ENCODE measurements around the gene RLN3. TPM values are rescaled to one million over a fixed set of nuclear protein-coding genes. Genes with fewer than 3 reads are reported as not detected.

The RLN3 gene
- total and polyA plus RNA-seq, 10 donors = 0.35 TPM; not detected in 9

- H3K27ac ChIP-seq = peak overlapping the region; percentile 49 to 92 (median 89)
- TF ChIP-seq POLR2A (IDR thresholded peaks at IDR 0.05) = no peak
- peak in 7 of 11 experiments; percentile 2 to 68 (median 34) for TF ChIP-seq CTCF (IDR thresholded peaks at IDR 0.05 in 8 of 11, conservative IDR thresholded peaks at IDR 0.05 in 3 of 11)
- TF ChIP-seq POLR2AphosphoS5 (IDR thresholded peaks at IDR 0.05) = peak; percentile 38 to 73 (median 64)
- H3K27me3 ChIP-seq (replicated peaks in 1 of 7) = peaks cover 0 to 29% (median 0%) of the 10 kb centered on the region in 7 donors
- H3K4me3 ChIP-seq = peak overlapping the region; percentile 54 to 75 (median 60)
- H3K9me3 ChIP-seq = no peaks in the 10 kb centered on the region
- DNase-seq = peak; percentile 95
- H3K4me1 ChIP-seq = peaks cover 31 to 63% (median 46%) of the 10 kb centered on the region in 6 donors
- H3K36me3 ChIP-seq = no peaks in the 10 kb centered on the region
- intact Hi-C loops (cut with DNase I; ENCODE audit: low total_unique reads) = loop anchor here (5.0 kb wide), 1 partner anchor 191 kb away; no protein-coding TSS in a partner anchor
- 0 to 1% (median 0%) methylated on average over 27 to 106 of the region's 106 CpGs for WGBS, 5 donors
Measured at GRCh38 chr19:14073261-14073924, 45.4 kb downstream of the RLN3 start.

GRCh38 chr19:14073925-14074838 lies 46.2 kb downstream of the RLN3 start:
- H3K9me3 ChIP-seq = no peaks in the 10 kb centered on the region
- peak overlapping the region; percentile 54 to 75 (median 60) for H3K4me3 ChIP-seq
- H3K36me3 ChIP-seq = no peaks in the 10 kb centered on the region
- peaks cover 0 to 29% (median 0%) of the 10 kb centered on the region in 7 donors for H3K27me3 ChIP-seq (replicated peaks in 1 of 7)
- no peak for TF ChIP-seq POLR2AphosphoS5 (IDR thresholded peaks at IDR 0.05)
- no peak for TF ChIP-seq CTCF (IDR thresholded peaks at IDR 0.05 in 8 of 11, conservative IDR thresholded peaks at IDR 0.05 in 3 of 11)
- no peak for TF ChIP-seq POLR2A (IDR thresholded peaks at IDR 0.05)
- peak overlapping the region; percentile 49 to 92 (median 89) for H3K27ac ChIP-seq
- intact Hi-C loops (cut with DNase I; ENCODE audit: low total_unique reads) = loop anchor here (5.0 kb wide), 1 partner anchor 192 kb away; no protein-coding TSS in a partner anchor
- H3K4me1 ChIP-seq = peaks cover 31 to 71% (median 50%) of the 10 kb centered on the region in 6 donors
- WGBS, 5 donors = 1 to 3% (median 2%) methylated on average over 35 to 44 of the region's 44 CpGs
- peak; percentile 84 for DNase-seq

GRCh38 chr19:14078411-14078810 lies 50.5 kb downstream of the RLN3 start:
- Histone ChIP-seq H3K36me3 (no peaks in the 10 kb centered on the region), H3K4me3 (no peak overlapping the region), H3K4me1 (peaks cover 26 to 89% (median 55%) of the 10 kb centered on the region in 6 donors), H3K9me3 (no peaks in the 10 kb centered on the region), H3K27me3 (replicated peaks in 1 of 7) (peaks cover 0 to 10% (median 0%) of the 10 kb centered on the region in 7 donors), H3K27ac (peak overlapping the region in 4 of 8 donors; percentile 49 to 90 (median 56))
- intact Hi-C loops (cut with DNase I; ENCODE audit: low total_unique reads) = no loop called here
- 34 to 57% (median 44%) methylated on average over 2 of the region's 2 CpGs for WGBS, 5 donors
- DNase-seq = no peak
- TF ChIP-seq POLR2A (IDR thresholded peaks at IDR 0.05) (no peak), CTCF (IDR thresholded peaks at IDR 0.05 in 8 of 11, conservative IDR thresholded peaks at IDR 0.05 in 3 of 11) (no peak)

Other genes with a start within 250 kb of the RLN3 start
- gene ZSWIM4, start 232.7 kb upstream of the RLN3 start, total RNA-seq = 10 to 100 TPM in 3 of 7 donors, 1 to 10 TPM in 4; 6.2 to 14.8 (median 9.4) TPM
- gene ZSWIM4, start 232.7 kb upstream of the RLN3 start, polyA plus RNA-seq = 1 to 10 TPM; 1.5 to 4.7 (median 1.7) TPM
- gene NANOS3, start 151.0 kb upstream of the RLN3 start, total RNA-seq = not detected
- gene NANOS3, start 151.0 kb upstream of the RLN3 start, polyA plus RNA-seq = under 1 TPM; 0.42 to 0.99 (median 0.52) TPM
- gene BRME1, start 122.0 kb upstream of the RLN3 start, total RNA-seq = 1 to 10 TPM in 6 of 7 donors, under 1 TPM in 1; 0.97 to 3.5 (median 2.1) TPM
- 1 to 10 TPM; 1.3 to 3.8 (median 2.7) TPM for gene BRME1, start 122.0 kb upstream of the RLN3 start, polyA plus RNA-seq
- 10 to 100 TPM; 26.2 to 40.1 (median 28.8) TPM for gene CC2D1A, start 121.9 kb upstream of the RLN3 start, total RNA-seq
- 10 to 100 TPM; 13.0 to 27.2 (median 24.5) TPM for gene CC2D1A, start 121.9 kb upstream of the RLN3 start, polyA plus RNA-seq
- gene PODNL1, start 89.7 kb upstream of the RLN3 start, total RNA-seq = 1 to 10 TPM in 2 of 7 donors, under 1 TPM in 4, not detected in 1; 0.19 to 3.0 (median 0.79) TPM
- gene PODNL1, start 89.7 kb upstream of the RLN3 start, polyA plus RNA-seq = under 1 TPM; 0.20 to 0.54 (median 0.41) TPM
- 10 to 100 TPM; 27.7 to 58.6 (median 43.2) TPM for gene DCAF15, start 75.6 kb upstream of the RLN3 start, total RNA-seq
- 10 to 100 TPM; 44.7 to 84.9 (median 79.0) TPM for gene DCAF15, start 75.6 kb upstream of the RLN3 start, polyA plus RNA-seq
- gene RFX1, start 21.8 kb upstream of the RLN3 start, total RNA-seq = 10 to 100 TPM in 5 of 7 donors, 1 to 10 TPM in 2; 9.2 to 22.4 (median 17.9) TPM
- gene RFX1, start 21.8 kb upstream of the RLN3 start, polyA plus RNA-seq = 1 to 10 TPM; 2.2 to 8.0 (median 4.2) TPM
- 10 to 100 TPM; 15.7 to 28.7 (median 20.8) TPM for gene IL27RA, start 3.6 kb downstream of the RLN3 start, total RNA-seq
- gene IL27RA, start 3.6 kb downstream of the RLN3 start, polyA plus RNA-seq = 10 to 100 TPM; 12.8 to 14.4 (median 13.4) TPM
- not detected for gene PALM3, start 33.9 kb downstream of the RLN3 start, total RNA-seq
- gene PALM3, start 33.9 kb downstream of the RLN3 start, polyA plus RNA-seq = under 1 TPM; 0.02 to 0.32 (median 0.05) TPM
- gene MISP3, start 44.6 kb downstream of the RLN3 start, total RNA-seq = 1 to 10 TPM; 1.8 to 8.0 (median 2.0) TPM
- gene MISP3, start 44.6 kb downstream of the RLN3 start, polyA plus RNA-seq = 1 to 10 TPM; 1.5 to 2.2 (median 1.9) TPM
- gene C19orf67, start 57.6 kb downstream of the RLN3 start, total RNA-seq = 1 to 10 TPM in 1 of 7 donors, not detected in 6; 4.9 TPM
- not detected for gene C19orf67, start 57.6 kb downstream of the RLN3 start, polyA plus RNA-seq
- gene SAMD1, start 62.6 kb downstream of the RLN3 start, total RNA-seq = 10 to 100 TPM; 25.5 to 36.8 (median 30.6) TPM
- 10 to 100 TPM; 19.6 to 31.4 (median 24.3) TPM for gene SAMD1, start 62.6 kb downstream of the RLN3 start, polyA plus RNA-seq
- gene PRKACA, start 89.6 kb downstream of the RLN3 start, total RNA-seq = 100 to 1,000 TPM in 6 of 7 donors, 10 to 100 TPM in 1; 87.7 to 256 (median 132) TPM
- 10 to 100 TPM; 26.6 to 77.3 (median 31.4) TPM for gene PRKACA, start 89.6 kb downstream of the RLN3 start, polyA plus RNA-seq
- 10 to 100 TPM in 3 of 7 donors, 1 to 10 TPM in 4; 4.0 to 24.8 (median 7.0) TPM for gene ASF1B, start 108.4 kb downstream of the RLN3 start, total RNA-seq
- 10 to 100 TPM in 2 of 3 donors, 1 to 10 TPM in 1; 3.8 to 12.5 (median 10.1) TPM for gene ASF1B, start 108.4 kb downstream of the RLN3 start, polyA plus RNA-seq
- 10 to 100 TPM in 6 of 7 donors, 1 to 10 TPM in 1; 10.0 to 21.1 (median 13.4) TPM for gene ADGRL1, start 178.0 kb downstream of the RLN3 start, total RNA-seq
- 1 to 10 TPM; 1.8 to 5.8 (median 2.3) TPM for gene ADGRL1, start 178.0 kb downstream of the RLN3 start, polyA plus RNA-seq